NCI-H128 (cell line): ENCODE measurements around the gene RSAD2.

Experiments used
- DNase-seq: peaks from one replicate; lab custom pipeline; 2025; ENCODE audit not compliant: unreplicated experiment; lab: John Stamatoyannopoulos, UW

Gene RSAD2

GRCh38 chr2:6864231-6864754 lies 13.3 kb upstream of the RSAD2 start:
- DNase-seq = no peak

GRCh38 chr2:6864923-6865345 lies 12.6 kb upstream of the RSAD2 start:
- DNase-seq = no peak

GRCh38 chr2:6865346-6866274 lies 12.0 kb upstream of the RSAD2 start, which contains the start of gene CMPK2:
Gene CMPK2 (minus strand): TSS chr2:6865907. CDS start chr2:6865696, 211 bp downstream.
- no peak for DNase-seq

GRCh38 chr2:6866275-6866671 lies 11.3 kb upstream of the RSAD2 start:
- no peak for DNase-seq

GRCh38 chr2:6866982-6867381 lies 10.6 kb upstream of the RSAD2 start:
- no peak for DNase-seq

- DNase-seq = no peak
These were observed 5.2 kb upstream of the RSAD2 start for GRCh38 chr2:6872394-6872793.

- DNase-seq = no peak
These were observed 3.5 kb upstream of the RSAD2 start for GRCh38 chr2:6874032-6874431.

- DNase-seq = no peak
These were observed 1.3 kb upstream of the RSAD2 start for GRCh38 chr2:6876309-6876708.

- no peak for DNase-seq
These were observed 972 bp downstream of the RSAD2 start for GRCh38 chr2:6878549-6878948.

- DNase-seq = no peak
These were observed 1.4 kb downstream of the RSAD2 start for GRCh38 chr2:6879011-6879410.

- DNase-seq = no peak
These were observed 2.7 kb downstream of the RSAD2 start for GRCh38 chr2:6880200-6880733.

- DNase-seq = no peak
These were observed 3.5 kb downstream of the RSAD2 start for GRCh38 chr2:6881046-6881445.

- DNase-seq = no peak
These were observed 3.9 kb downstream of the RSAD2 start for GRCh38 chr2:6881516-6881915.

GRCh38 chr2:6883448-6884122 lies 6.0 kb downstream of the RSAD2 start:
- DNase-seq = no peak

GRCh38 chr2:6885551-6885950 lies 8.0 kb downstream of the RSAD2 start:
- DNase-seq = no peak

GRCh38 chr2:6885968-6886367 lies 8.4 kb downstream of the RSAD2 start:
- no peak for DNase-seq

- no peak for DNase-seq
These were observed 10.2 kb downstream of the RSAD2 start for GRCh38 chr2:6887751-6888192.

GRCh38 chr2:6888724-6889123 lies 11.1 kb downstream of the RSAD2 start:
- DNase-seq = no peak

GRCh38 chr2:6893876-6894482 lies 16.4 kb downstream of the RSAD2 start:
- no peak for DNase-seq

- no peak for DNase-seq
These were observed 19.6 kb downstream of the RSAD2 start for GRCh38 chr2:6896930-6897759.
